Glomerular endothelial cell (primary cell): ENCODE data around the gene MYLIP. TPM values are rescaled to one million over a fixed set of nuclear protein-coding genes. Genes with fewer than 3 reads are reported as not detected.

Experiments used
- DNase-seq: peaks from one replicate; pipeline ENCODE4 v3.0.0-alpha.2; 2011; ENCODE audit warnings: low read depth, low spot score; ENCODE audit errors: extremely low read depth
- total RNA-seq: library from RNA; depleted of rRNA; stranded (reverse); fragments of >200 nt; gene quantifications from 2 replicates; pipeline ENCODE4 v1.2.3, GENCODE V29; 2015

Gene MYLIP
- total RNA-seq, 1 donor from 2014 or later, result 18.0 TPM

- DNase-seq, result no peak
Observed at GRCh38 chr6:16137451-16137801, 8.5 kb downstream of the MYLIP start.

GRCh38 chr6:16139556-16139955 is 10.7 kb downstream of the MYLIP start:
- no peak for DNase-seq

DNA sequence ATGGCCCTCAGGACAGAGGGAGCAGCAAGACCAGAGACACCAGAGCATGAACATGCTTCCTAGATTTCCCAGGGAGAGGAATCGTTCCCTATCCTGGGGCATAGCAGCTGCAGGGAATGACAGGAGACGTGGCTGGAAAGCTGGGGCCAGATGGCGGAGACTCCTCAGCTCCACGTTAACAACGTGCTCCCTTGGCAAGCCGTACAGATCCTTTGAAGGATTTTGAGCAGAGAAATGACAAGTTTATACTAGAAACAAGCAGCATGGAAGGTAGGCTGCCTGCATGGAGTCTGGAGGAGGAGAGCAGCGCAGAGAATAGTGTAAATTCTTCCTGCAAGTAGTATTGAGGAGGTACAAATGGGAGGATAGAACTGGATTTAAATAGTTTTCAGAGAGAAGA is 11.7 kb downstream of the MYLIP start:
- DNase-seq, result no peak

DNA sequence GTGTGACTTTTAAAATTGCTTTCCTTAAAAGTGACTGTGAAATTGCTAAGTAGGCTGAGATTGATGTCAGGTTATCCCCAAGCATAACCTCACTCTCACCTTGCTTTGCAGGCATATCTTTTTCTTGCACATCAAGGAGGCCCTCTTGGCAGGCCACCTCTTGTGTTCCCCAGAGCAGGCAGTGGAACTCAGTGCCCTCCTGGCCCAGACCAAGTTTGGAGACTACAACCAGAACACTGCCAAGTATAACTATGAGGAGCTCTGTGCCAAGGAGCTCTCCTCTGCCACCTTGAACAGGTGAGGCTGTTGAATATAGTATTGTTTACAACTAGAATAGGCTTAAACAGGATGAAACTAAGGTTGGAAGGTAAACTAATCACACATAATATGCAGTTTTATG is 12.6 kb downstream of the MYLIP start:
- no peak for DNase-seq

- no peak for DNase-seq
Observed at GRCh38 chr6:16145038-16145437, 16.2 kb downstream of the MYLIP start.

DNA sequence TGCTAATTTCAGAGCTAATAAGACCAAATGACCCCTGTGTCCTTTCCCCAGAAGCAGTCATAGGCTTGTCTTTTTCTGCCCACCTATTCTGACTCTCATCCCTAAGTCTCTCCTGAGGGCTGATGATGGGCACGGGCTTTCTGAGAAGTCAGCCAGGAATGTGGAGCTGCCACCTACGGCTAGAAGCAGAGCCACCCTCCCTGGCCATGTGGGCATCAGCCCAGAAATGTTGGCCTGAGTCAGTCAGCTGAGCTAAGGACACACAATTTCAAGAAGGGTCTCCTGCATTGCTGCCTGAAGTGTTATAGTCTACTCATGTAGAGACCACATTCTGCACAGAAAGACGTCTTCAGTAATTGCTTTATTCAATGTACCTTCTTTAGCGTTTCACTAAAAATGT is 17.1 kb downstream of the MYLIP start:
- no peak for DNase-seq

DNA sequence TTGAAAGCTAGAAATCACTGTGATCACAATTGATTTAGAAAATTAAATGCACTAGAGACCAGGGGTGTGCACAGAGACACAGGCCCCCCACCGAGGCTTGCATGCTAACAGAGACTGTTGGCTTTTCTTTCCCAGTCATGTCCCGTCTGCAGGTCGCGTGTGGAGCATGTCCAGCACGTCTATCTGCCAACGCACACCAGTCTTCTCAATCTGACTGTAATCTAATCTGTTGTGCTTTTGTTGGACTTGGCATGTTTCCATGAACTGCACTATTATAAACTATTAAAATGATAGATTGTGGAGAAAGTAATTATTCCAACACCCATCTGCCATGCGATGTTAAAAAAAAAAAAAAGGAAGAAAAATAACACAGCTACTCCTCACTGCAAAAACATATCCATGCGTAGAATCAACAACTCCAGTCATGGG is 17.7 kb downstream of the MYLIP start:
- DNase-seq, result no peak

DNA sequence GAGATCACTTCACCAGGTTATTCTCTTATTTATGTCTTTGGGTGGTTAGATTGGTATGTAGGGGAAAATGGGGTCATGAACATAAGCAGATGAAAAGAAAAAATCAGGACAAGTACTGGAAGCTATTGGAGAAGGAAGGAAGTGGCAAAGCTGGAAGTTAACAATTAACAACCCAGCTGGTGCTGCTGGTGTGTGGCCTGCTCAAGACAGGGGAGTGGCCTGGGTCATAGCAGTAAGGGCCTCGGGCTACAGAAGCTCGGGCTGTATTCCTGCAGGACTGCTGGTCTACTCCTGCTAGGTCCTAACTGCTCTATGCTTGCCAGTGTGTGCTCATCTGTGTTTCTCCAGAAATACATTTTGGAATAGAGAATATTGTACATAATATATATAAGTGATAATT is 19.6 kb downstream of the MYLIP start:
- no peak for DNase-seq

GRCh38 chr6:16149305-16149704 is 20.4 kb downstream of the MYLIP start:
- DNase-seq, result no peak

DNA sequence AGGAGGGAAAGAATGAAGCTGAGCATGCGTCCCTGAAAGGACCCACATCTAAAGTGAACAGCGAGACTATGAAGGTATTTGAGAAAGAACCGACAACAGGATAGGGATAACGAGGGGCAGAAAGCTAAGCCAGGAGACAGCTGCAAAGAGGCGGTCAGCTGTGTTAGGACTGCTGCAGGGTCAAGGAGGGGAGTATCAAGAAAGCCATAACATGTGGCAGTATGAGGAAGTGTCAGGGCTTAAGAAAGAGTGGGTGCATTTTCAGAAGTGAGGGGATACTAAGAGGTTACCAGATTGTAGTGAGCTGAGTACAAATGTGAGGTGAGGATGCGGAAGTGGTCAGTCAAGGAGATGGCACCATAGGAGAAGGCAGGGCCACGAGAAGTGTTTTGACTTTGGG is 21.2 kb downstream of the MYLIP start:
- no peak for DNase-seq

- no peak for DNase-seq
Observed at GRCh38 chr6:16153211-16153820, 24.4 kb downstream of the MYLIP start.

DNA sequence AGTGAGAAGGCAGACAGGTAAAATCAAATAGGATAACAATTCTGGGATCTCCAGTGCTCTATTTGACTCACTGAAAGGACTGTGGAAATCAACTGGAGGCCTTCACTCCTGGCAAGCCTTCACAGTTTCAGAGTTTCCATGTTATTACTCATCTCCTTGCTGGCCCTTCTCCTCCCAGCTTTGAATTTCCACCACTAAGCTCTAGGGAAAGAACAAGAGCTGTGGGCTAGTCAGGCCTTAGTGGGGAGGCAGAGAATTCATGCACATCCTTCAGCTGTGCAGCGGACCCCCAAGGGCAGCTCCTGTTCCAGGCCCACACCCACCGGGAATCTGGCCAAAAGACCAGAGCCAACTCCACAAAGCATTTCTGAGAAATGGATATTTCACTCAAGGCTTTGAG is 26.0 kb downstream of the MYLIP start:
- no peak for DNase-seq

- no peak for DNase-seq
Observed at GRCh38 chr6:16157492-16157891, 28.6 kb downstream of the MYLIP start.

DNA sequence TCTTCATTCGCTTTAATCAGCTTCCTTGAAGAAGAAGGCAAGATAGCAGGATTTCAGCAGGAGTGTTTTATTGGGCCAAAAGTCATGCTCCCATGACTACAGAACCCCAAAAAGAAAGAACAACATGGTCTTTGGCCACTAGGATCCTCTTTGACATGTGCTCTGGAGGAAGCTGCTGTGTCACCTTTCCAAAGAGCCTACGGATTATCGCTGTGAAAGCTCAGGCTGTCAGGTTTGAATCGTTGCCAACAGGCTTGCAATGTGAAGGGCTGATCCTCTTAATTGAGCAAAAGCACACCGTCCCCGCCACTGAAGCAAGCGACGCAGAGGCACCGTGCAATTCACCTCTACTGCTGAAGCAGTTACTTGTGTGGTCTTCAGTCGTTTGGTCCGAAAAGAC is 29.0 kb downstream of the MYLIP start:
- no peak for DNase-seq

GRCh38 chr6:16158943-16159557 is 30.2 kb downstream of the MYLIP start:
- no peak for DNase-seq

GRCh38 chr6:16160794-16161193 is 31.9 kb downstream of the MYLIP start:
- no peak for DNase-seq

DNA sequence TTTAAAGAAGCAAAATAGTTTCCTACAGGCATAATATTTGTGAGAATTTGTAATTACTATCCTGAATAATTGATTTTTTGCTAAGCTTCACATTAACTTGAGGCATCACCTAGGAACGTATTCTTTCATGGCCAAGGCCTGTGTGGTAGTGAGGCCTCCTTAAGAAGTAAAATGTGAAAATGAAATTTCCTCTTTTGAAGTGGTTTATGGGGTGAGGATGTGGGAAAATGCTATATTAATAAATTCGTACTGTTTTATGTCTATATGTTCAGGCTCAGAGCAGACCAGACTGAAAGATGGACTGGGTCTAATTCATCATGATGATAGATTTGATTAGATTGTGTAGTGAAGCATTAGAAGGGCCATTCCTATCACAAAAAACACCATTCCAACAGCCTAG is 33.1 kb downstream of the MYLIP start:
- no peak for DNase-seq

GRCh38 chr6:16163066-16163465 is 34.2 kb downstream of the MYLIP start:
- DNase-seq, result no peak

DNA sequence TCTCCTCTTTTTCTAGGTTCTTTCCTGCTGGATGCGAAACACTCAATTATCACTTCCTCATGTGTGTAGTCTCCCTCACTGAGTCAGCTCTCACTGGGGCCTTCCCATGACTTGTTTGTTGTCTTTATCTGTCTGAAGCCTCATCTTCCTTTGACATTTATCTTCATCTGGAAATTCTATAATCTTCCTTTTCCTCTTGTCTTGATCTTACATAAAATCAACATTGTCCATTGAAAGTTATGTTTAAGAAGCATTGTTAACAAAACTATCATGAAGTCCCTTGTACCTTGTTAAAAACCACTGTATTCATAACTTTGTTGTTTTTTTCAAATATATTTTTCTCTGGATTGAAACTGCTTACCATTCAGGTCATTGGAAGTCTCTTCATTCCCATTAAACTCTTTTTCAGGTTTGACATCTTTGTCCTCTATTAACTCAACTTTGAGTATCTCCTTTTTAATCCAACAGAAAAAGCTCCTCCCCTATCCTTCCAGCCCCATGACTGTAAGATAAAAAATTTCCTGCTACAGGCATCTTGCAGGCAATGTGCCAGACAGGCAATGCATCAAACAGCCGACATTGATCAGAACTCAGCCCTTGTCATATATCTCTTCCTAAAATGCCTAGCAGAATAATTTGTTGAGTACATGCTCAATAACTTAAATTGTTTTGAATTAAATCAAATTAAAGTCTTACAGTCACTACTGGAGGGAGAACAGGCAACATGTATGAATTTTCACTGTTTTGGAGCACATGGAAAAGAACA is 34.8 kb downstream of the MYLIP start:
- DNase-seq, result no peak

DNA sequence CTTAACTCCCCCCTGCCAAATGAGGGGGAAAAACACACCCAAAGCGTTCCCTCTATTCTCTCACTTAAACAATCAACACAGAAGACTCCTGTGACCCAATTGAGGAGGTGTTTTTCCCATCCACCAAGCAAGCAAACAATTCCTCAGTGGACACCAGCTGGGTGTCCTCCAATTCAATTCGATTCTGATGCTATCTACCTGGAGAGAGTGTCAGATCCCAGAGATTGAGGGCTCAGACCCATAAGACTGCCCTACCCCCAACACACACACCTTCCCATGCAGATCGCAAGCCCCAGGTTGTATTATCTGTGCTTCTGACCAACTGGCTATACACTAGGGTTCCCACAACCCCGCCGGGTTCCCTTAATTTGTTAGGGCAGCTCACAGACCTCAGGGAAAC is 36.8 kb downstream of the MYLIP start:
- DNase-seq, result no peak

GRCh38 chr6:16166871-16167608 is 38.2 kb downstream of the MYLIP start:
- no peak for DNase-seq

- DNase-seq, result no peak
Observed at GRCh38 chr6:16168121-16168520, 39.2 kb downstream of the MYLIP start.
